Fibroblast of lung (primary cell): ENCODE measurements around the gene RDH5.

Experiments
- EZH2 ChIP-seq: IDR thresholded peaks from 2 replicates; pipeline ENCODE4 v1.5.1; 2012; ENCODE audit warnings: low read length, control low read depth, mild to moderate bottlenecking; ENCODE audit errors: missing control alignments
- TF ChIP-seq, protein P1 (sequence below), 2 donors: IDR thresholded peaks in 1 of 2; conservative IDR thresholded peaks in 1 of 2; 1 replicate in 1 of 2; 2 replicates in 1 of 2; pipeline ENCODE4 v1.5.1; 2011 to 2012; ENCODE audit warnings: low read length in 2 of 2, control low read depth in 1 of 2, inconsistent platforms in 1 of 2, low read depth in 1 of 2, mild to moderate bottlenecking in 1 of 2

DNA sequence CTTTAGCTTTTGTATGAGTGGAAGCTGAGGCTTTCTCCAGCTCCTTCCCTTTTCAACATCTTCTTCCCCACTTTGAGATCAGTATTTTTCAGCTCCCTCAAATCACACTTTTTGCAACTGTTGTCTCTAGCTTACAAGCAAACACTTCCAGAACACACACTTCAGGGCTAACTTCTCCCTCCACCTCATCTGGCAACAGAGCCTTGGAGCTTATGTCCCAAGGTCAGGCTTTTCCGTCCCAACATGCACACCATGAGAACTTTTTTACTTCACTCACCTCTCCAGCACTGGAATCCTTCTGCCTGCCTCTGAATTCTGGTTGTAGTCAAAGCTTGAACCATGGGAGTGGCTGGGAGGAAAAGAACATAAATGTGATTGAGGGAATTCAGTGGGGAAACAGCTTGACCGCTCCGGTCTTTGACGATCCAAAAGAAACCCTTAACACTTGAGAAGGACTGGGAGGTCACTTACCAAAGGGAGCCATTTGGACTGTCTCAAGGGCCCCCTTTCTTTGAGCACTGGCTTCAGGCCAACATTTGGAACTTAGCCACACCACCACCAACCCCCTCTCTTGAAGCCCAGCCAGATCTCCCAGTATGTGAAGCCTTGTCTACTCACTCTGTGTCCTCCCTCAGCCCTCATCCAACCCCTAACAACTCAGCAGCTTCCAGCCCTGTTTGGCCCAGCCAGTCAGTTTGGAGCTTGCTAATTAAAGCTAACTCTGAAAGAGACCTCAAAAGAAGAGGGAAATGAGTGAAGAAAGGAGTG lies 8.2 kb upstream of the RDH5 start:
- TF ChIP-seq, protein P1, sequence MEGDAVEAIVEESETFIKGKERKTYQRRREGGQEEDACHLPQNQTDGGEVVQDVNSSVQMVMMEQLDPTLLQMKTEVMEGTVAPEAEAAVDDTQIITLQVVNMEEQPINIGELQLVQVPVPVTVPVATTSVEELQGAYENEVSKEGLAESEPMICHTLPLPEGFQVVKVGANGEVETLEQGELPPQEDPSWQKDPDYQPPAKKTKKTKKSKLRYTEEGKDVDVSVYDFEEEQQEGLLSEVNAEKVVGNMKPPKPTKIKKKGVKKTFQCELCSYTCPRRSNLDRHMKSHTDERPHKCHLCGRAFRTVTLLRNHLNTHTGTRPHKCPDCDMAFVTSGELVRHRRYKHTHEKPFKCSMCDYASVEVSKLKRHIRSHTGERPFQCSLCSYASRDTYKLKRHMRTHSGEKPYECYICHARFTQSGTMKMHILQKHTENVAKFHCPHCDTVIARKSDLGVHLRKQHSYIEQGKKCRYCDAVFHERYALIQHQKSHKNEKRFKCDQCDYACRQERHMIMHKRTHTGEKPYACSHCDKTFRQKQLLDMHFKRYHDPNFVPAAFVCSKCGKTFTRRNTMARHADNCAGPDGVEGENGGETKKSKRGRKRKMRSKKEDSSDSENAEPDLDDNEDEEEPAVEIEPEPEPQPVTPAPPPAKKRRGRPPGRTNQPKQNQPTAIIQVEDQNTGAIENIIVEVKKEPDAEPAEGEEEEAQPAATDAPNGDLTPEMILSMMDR (conservative IDR thresholded peaks at IDR 0.05 in 1 of 2, IDR thresholded peaks at IDR 0.05 in 1 of 2; ENCODE audit: low read depth in 1 of 2, low read length in 2 of 2), result no peak
- no peak for TF ChIP-seq EZH2
